SIG-M5 (cell line): Measurements from ENCODE around the gene LOXHD1.

Experiments
- DNase-seq: peaks from one replicate; lab custom pipeline; 2025; lab: John Stamatoyannopoulos, UW

The LOXHD1 gene

GRCh38 chr18:46657115-46657955 is at the start of gene LOXHD1:
TSS of gene LOXHD1 (minus strand) at chr18:46657220. CDS start at chr18:46657033, 187 bp downstream.
- DNase-seq = no peak

- DNase-seq = no peak
Measured at GRCh38 chr18:46705521-46705920, 48.5 kb upstream of the LOXHD1 start.

- DNase-seq = no peak
Measured at GRCh38 chr18:46704816-46705215, 47.8 kb upstream of the LOXHD1 start.

- no peak for DNase-seq
Measured at GRCh38 chr18:46704189-46704588, 47.2 kb upstream of the LOXHD1 start.

- DNase-seq = no peak
Measured at GRCh38 chr18:46702471-46702870, 45.5 kb upstream of the LOXHD1 start.

GRCh38 chr18:46700066-46700824 is 43.2 kb upstream of the LOXHD1 start:
- DNase-seq = no peak

- DNase-seq = no peak
Measured at GRCh38 chr18:46696702-46697101, 39.7 kb upstream of the LOXHD1 start.

GRCh38 chr18:46696268-46696667 is 39.2 kb upstream of the LOXHD1 start:
- no peak for DNase-seq

GRCh38 chr18:46693996-46694395 is 37.0 kb upstream of the LOXHD1 start:
- DNase-seq = no peak

GRCh38 chr18:46688853-46689525 is 32.0 kb upstream of the LOXHD1 start:
- DNase-seq = no peak

- DNase-seq = no peak
Measured at GRCh38 chr18:46686186-46686585, 29.2 kb upstream of the LOXHD1 start.

- DNase-seq = no peak
Measured at GRCh38 chr18:46683252-46683651, 26.2 kb upstream of the LOXHD1 start.

- no peak for DNase-seq
Measured at GRCh38 chr18:46680784-46681695, 24.0 kb upstream of the LOXHD1 start.

- no peak for DNase-seq
Measured at GRCh38 chr18:46679846-46680598, 23.0 kb upstream of the LOXHD1 start.

- no peak for DNase-seq
Measured at GRCh38 chr18:46678785-46679399, 21.9 kb upstream of the LOXHD1 start.

- DNase-seq = no peak
Measured at GRCh38 chr18:46678041-46678440, 21.0 kb upstream of the LOXHD1 start.

- no peak for DNase-seq
Measured at GRCh38 chr18:46677611-46678010, 20.6 kb upstream of the LOXHD1 start.

- no peak for DNase-seq
Measured at GRCh38 chr18:46676182-46676835, 19.3 kb upstream of the LOXHD1 start.

GRCh38 chr18:46675112-46675511 is 18.1 kb upstream of the LOXHD1 start:
- DNase-seq = no peak
